GM21529 (cell line): ENCODE data around the gene SEPTIN8.
A peak's percentile ranks its signal among the peaks of the same experiment; 100 is the strongest.

ENCODE experiments used
- ATAC-seq: cut with Tn5 transposase; IDR thresholded peaks from one replicate; pipeline ENCODE4 v1.9.1; 2021; ENCODE audit not compliant: unreplicated experiment

SEPTIN8 gene

DNA sequence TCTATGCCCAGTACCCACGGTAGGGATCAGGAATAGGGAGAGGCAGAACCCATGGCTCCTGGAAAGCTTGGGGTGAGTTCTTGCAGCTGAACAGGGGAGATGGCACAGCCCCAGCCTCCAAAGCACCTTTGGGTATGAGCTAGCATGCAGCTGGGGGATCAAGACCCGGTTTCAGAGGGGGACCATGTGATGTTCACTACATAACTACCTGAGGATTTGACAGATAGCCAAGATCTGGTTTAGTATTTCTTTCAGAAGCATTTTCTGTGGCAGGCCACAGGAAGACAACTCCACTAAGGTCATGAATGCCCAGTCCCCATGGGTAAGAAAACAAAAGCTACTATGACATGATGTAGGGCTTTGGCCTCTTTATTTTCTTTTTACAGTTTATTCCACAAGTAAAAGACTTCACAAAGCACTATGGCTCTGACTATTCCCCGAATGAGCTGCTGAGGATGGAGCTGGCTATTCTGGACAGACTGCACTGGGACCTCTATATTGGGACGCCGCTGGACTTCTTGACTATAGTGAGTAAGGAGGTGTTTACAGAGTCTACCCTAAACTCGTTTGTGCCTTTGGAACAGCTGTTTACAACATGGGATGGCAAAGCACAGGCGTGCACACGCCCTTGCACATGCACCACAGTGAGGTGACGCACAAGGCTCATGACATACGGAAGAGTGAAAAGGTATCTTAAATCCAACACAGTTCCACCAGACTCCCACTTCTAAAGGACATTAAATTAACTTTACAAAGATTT, 26.4 kb downstream of the SEPTIN8 start:
- peak; percentile 42 for ATAC-seq

DNA sequence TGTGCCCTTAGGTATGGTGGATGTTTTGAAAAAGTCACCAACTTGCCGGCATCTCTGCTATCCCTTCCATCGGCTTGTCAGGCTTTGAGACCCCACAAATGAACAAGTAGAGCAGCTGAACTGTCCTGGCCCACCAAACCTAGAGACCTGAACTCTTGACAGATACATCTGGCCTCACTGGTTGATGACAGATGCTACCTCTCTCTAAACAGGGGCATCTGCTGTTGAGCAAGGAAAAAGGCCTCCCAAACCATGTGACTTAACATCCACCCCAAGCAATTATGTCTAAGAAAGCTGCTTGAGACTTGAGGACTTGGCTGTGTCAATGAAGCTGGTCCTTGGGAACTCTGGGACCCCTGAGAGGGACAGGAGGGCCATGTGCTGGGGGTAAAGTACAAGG, 27.5 kb downstream of the SEPTIN8 start:
- ATAC-seq = no peak

DNA sequence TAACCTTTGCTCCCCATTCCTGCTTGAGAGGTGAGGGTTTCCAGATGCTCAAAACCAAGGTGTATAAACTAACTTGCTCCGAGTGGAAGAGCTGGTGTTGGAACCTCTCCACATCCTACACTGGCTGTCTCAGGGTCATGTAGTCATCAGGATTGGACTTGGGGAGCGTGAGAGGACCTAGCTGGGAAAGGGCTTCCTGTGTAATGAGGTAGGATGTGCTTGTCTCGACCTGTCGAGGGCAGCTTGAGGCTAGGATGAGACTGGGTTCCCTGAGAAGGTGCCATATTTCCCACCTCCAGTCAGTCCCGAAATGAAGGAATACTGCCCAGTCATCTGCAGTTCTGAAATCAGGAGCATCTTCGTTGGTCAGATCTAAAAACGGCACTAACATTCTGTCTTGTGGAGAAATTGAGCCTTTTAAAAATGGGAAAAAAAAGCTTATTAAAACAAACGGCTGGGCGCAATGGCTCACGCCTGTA, 28.5 kb downstream of the SEPTIN8 start:
- no peak for ATAC-seq

DNA sequence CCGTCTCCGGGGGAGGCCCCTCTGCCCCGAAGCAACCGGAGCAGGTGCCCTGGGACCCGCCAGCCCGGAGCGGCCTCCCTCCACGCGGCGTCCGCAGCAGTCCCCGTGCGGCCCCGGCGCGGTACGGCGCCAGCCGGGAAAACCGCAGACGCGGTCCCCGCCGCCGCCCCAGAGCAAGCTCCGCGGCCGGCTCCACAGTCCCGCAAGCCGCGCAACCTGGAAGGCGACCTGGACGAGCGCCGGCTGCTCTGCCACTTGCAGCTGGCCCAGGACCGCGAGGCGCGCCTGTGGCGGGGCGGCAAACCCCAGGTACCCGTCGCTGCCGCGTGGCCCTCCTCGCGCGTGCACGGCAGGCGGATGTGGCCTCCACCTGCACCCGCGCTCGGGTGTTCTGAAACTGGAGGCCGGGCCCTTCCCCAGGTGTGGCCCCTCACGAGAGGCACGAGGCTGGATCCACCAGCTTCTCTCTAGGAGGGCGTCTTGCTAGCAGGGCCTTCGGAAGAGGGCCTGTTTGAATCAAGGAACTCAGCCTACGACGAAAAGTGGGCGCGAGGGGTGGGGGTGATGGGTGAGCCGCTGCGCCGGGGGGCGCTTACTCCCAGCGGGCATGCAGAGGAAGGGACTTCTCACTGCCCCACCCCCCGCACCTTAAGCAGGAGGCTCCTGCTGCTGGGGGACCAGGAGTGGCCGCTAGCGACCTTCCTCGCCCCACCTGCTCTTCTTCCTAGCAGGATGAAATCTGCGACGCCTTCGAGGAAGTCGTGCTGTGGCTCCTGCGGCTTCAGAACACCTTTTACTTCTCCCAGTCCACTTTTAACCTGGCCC, 29.2 kb downstream of the SEPTIN8 start:
- ATAC-seq = peak; percentile 17

DNA sequence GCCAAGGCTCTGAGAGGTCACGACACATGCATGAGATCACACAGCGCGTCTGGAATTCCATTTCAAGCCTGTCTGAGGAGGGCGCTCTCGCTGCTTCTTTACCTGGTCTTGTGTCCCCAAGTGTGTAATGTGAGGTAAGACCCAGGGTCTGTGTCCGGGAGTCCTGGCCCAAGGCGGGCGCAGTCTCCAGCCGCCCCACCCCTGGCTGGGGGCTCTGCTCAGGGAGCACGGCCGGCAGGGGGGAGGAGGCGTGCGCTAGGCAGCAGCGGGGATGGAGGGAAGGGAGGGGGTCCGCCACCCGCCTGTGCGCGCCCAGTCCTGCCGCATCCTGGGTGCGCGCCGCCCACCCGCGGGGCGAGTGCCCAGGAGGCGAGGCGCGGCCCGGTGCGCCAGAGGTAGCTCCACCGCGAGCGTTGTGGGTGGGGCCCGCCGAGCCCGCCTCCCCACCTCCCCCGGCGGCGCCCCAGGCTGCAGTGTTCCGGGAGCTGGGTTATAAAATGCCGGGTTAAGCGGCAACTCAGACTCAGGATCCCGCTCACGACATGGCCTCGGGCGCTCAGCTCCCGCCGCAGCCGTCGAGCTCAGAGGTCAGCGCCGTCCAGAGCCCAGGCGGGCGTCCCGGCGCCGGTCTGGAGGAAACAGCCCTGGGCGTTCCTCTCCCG, 30.0 kb downstream of the SEPTIN8 start, which contains the start of gene CCNI2:
CCNI2 (plus strand) TSS at position 473 of the 662 bp plus-strand sequence; CDS start at position 543, 70 bp downstream.
- peak; percentile 36 for ATAC-seq

DNA sequence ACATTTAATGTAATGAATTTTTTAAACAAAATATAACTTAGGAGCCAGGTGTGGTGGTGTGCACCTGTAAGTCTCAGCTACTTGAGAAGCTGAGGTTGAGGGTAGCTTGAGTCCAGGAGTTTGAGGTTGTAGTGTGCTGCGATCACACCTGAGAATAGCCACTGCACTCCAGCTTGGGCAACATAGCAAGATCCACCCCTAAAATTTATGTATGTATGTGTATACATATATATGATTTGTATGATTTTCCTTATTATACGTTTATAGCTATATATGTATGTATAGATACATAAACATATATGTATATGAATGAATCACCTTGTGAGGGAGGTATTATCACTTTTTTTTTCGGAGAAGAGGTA, 30.5 kb downstream of the SEPTIN8 start:
- no peak for ATAC-seq

DNA sequence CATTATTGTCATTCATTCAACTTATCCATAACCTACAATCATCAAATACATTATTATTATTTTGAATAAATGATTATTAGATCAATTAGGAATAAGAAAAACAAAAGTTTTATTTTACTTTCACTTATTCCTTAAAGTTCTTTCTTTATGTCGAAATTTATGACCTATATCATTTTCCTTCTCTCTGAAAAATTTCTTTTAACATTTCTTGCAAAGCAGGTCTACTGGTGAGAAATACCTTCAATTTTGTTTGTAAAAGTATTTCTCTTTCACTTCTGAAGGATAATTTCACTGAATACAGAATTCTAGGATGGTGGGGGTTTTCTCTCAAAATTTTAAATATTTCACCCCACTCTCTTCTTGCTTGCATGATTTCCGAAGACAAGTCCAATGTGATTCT, 32.4 kb downstream of the SEPTIN8 start:
- ATAC-seq = no peak

DNA sequence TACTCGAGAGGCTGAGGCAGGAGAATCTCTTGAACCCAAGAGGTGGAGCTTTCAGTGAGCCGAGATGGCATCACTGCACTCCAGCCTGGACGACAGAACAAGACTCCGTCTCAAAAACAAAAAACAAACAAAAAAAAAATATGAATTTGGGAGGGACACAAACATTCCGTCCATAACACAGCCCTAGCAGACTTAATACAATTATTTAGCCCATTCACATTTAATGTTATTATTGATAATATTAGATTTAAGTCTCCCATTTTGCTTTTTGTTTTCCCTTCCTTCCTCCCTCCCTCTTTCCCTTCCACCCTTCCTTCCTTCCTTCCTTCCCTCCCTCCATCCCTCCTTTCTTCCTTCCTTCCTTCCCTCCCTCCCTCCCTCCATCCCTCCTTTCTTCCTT, 34.4 kb downstream of the SEPTIN8 start:
- ATAC-seq = no peak

DNA sequence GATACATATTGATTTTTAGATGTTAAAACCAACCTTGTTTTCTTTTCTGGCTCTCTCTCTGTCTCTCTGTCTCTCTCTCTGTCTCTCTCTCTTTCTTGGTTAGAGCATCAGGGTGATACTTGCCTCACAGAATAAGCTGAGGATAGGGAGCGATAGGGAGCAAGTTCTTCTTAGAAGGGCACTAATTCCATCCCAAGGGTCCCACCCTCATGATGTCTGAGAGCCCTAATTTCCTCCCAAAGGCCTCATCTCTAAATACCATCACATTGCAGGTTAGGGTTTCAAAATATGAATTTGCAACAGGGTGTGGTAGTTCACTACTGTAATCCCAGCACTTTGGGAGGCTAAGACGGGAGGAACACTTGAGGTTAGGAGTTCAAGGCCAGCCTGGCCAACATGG, 34.9 kb downstream of the SEPTIN8 start:
- no peak for ATAC-seq

DNA sequence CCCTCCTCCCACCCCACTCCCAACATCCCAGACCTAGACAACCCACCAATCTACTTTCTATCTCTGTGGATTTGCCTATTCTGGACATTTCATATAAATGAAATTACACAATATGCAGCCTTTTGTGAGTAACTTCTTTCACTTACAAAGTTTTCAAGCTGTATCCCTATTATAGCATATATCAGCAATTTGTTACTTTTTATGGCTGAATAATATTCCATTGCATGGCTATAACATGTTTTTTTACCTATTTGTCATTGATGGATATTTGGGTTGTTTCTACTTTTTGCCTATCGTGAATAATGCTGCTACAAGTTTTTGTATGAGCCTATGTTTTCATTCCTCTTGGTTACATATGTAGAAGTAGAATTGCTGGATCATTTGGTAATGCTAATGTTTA, 37.8 kb downstream of the SEPTIN8 start:
- ATAC-seq = no peak

DNA sequence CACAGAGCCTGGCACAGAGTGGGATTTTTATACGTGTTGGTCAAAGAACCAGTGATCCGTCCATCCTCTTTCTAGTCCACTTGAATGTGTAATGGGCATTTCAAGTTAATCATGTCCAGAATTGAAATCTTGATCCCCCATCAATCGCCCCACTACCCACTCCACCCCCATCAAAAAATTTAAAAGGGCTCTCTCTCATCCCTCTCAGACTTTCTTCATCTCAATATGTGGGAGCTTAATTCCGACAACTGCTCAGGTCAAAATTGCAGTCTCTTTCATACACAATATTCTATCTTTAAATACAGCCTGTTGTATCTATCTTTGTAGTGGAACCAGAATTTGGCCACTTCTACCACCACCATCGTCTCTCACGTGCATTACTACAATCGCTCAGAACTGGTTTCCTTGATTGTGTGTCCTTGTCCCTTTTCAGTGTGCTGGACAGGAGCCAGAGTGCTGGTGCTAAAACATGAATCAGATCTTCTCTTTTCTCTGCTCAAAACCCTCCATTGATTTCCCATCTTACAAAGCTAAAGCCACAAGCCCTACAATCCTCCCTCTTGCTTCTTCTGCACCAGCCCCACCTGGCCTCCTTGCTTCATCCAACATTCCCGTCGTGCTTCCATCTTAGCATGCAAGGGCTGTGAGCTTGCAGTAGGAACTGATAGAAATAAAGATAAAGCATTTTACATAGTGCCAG, 38.9 kb downstream of the SEPTIN8 start:
- no peak for ATAC-seq

DNA sequence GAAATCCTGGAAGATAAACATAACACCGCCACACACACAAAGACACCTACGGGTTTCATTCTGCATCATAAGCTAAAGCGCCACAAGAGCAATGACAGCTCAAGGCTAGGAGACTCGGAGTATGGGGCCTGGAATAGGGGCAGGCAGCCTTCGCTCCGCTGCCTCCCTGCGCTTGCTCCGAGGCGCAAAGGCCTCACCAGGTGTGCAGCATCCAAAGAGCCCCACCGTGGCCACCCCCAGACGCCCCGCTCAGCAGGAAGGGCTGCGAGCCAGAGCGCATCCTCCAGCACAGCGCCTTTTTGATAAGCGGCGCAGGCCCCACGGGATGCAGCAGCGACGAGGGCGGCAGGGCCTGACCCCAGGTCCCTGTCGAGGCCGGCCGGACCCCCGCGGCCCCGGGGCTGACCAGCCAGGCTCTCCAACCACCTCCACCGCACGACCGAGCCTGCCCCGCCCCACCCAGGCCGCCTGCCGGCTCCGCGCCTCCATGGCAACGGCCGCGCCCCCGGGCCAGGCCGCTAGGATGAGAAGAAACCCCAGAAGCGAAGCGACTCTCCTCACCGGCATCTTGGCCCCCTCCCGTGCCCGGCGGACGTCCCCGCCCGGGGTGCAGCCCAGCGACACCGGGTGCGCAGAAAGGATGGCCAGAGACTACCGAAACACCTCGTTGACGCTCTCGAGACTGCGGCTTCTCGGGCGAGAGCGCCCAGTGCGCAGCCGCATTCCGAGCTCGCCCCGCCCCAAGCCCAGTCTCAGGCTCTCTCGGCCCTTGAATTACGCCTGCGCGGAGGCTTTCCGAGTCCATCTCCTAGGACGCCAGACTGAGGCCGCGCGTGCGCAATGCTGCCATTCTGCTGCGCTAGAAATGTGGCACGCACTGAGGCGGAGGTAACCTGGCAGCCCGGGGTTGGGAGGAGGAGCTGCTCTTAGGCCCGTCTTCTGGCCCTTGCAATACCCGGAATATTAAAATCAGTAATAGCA, 39.9 kb downstream of the SEPTIN8 start, which contains the start of gene KIF3A:
KIF3A (minus strand) TSS at position 694 of the 981 bp plus-strand sequence; CDS start at position 567, 127 bp downstream.
- peak; percentile 91 for ATAC-seq

DNA sequence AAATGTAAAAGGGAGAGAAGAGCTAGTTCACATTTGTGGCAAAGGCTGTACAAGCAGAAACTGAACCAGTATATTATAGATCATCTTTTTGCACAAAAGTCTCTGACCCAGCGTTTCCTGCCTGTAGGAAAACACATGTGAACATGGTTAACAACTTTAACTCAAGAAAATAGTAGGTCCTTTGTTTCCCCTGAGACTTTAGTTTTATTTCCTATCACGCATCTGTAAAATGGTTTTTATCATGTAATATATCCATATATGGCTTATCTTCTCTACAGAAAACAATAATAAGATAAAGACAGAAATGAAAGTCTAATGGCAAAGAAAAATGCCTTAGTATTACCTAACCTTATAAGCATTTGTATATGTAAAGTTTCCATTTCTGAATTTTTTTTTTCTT, 42.4 kb downstream of the SEPTIN8 start:
- no peak for ATAC-seq

DNA sequence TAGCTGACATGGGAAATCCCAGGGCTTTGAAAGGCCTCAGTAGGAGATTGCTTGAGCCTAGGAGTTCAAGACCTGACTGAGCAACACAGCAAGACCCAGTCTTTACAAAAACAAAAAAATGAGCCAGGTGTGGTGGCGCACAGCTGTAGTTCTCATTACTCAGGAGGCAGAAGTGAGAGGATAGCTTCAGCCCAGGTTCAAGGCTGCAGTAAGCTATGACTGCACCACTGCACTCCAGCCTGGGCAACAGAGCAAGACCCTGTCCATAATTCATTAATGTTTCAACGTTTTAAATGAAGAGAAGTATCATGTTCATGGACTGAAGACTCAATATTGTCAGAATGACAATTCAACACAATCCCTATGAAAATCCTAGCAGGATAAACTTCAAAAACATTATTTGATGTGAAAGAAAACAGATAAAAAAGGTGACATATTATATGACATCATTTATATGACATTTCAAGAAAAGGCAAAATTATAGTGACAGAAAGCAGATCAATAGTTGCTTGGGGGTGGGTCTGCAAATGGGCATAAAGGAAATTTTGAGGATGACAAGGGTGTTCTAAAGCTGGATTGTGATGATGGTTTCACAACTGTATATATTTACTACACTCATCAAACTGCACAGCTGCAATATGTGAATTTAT, 43.4 kb downstream of the SEPTIN8 start:
- ATAC-seq = no peak

DNA sequence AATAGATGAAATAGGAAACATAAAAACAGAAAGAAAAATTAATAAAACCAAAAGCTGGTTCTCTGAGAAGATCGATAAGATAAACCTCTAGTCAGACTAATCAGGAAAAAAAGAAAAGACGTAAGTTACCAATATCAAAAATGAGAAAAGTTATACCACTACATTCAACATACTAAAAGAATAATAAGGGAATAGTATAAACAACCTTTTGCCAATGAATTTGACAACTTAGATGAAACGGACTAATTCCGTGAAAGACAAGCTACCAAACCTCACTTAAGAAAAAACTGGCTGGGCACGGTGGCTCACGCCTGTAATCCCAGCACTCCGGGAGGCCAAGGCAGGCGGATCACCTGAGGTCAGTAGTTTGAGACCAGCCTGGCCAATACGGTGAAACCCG, 47.1 kb downstream of the SEPTIN8 start:
- ATAC-seq = no peak

DNA sequence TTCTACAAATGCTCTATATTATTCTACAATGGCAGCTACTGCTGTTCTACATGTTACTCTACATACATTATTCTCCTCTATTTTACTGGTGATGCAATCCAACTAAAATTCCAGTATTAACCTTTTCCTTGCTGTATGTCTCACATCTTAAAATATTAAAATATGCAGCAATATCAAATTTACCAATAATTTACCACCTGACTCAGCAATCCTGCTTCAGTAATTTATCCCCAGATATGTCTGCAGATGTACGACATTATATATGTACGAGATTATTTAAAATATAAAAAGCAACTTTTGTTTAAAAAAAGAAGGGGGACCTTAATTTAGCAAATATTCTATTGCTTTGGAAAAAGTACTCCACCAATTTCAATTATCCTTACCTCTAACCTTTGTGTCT, 51.3 kb downstream of the SEPTIN8 start:
- no peak for ATAC-seq

DNA sequence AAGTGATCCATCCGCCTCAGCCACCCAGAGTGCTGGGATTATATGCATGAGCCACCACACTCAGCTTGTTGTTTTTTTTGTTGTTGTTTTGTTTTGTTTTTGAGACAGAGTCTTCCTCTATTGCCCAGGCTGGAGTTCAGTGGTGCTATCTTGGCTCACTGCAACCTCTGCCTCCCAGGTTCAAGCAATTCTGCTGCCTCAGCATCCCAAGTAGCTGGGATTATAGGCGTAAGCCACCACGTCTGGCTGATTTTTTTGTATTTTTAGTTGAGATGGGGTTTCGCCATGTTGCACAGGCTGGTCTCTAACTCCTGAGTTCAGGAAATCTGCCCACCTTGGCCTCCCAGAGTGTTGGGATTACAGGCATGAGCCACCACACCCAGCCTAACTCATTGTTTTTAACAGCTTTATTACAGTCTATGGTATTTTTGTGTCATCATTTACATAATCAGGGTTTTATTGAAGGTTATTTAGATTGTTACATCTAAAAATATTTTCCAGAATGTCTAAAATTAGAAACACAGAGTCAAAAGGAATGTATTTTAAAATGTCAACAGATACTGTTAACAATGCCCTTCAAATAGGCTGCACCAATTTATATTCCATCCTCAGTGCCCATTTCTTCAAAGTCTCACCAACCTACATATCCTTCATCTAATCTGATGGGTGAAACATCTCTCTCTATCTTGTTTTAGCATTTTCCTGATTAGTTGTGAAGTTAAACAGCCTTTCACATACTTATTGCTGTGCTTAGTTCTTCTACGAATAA, 58.3 kb downstream of the SEPTIN8 start:
- ATAC-seq = no peak
